HG03565 (cell line): ENCODE measurements around the gene ANKRD22.
"Not testable (repeated sequence)": the region's sequence is repeated elsewhere in the genome, so short reads cannot be mapped to it uniquely, and the experiment has no call there.

Source experiments
- ATAC-seq: cut with Tn5 transposase; IDR thresholded peaks from one replicate; pipeline ENCODE4 v1.9.1; 2021; ENCODE audit warnings: mild to moderate bottlenecking, moderate library complexity; ENCODE audit not compliant: unreplicated experiment

The ANKRD22 gene

GRCh38 chr10:88838766-88839350 lies 12.8 kb downstream of the ANKRD22 start:
- no peak for ATAC-seq

GRCh38 chr10:88837632-88838031 lies 14.0 kb downstream of the ANKRD22 start:
- ATAC-seq, result not testable (repeated sequence)

- no peak for ATAC-seq
These were observed 15.8 kb downstream of the ANKRD22 start for GRCh38 chr10:88835910-88836221.

- ATAC-seq, result peak; percentile 73
These were observed 16.3 kb downstream of the ANKRD22 start for GRCh38 chr10:88835096-88835909.

- no peak for ATAC-seq
These were observed 17.9 kb downstream of the ANKRD22 start for GRCh38 chr10:88833723-88834122.

- no peak for ATAC-seq
These were observed 18.5 kb downstream of the ANKRD22 start for GRCh38 chr10:88833156-88833555.

GRCh38 chr10:88832376-88832775 lies 19.3 kb downstream of the ANKRD22 start:
- no peak for ATAC-seq

- no peak for ATAC-seq
These were observed 19.9 kb downstream of the ANKRD22 start for GRCh38 chr10:88831709-88832108.

- no peak for ATAC-seq
These were observed 20.9 kb downstream of the ANKRD22 start for GRCh38 chr10:88830643-88831268.

- no peak for ATAC-seq
These were observed 23.3 kb downstream of the ANKRD22 start for GRCh38 chr10:88828310-88828709.

GRCh38 chr10:88827671-88828070 lies 24.0 kb downstream of the ANKRD22 start:
- ATAC-seq, result no peak

- no peak for ATAC-seq
These were observed 25.3 kb downstream of the ANKRD22 start for GRCh38 chr10:88826388-88826787.

GRCh38 chr10:88820748-88821401 lies 30.8 kb downstream of the ANKRD22 start:
- ATAC-seq, result no peak

GRCh38 chr10:88819290-88819689 lies 32.4 kb downstream of the ANKRD22 start:
- no peak for ATAC-seq

- ATAC-seq, result no peak
These were observed 38.4 kb downstream of the ANKRD22 start for GRCh38 chr10:88813200-88813599.

GRCh38 chr10:88810196-88810961 lies 41.3 kb downstream of the ANKRD22 start:
- ATAC-seq, result no peak

- ATAC-seq, result no peak
These were observed 42.0 kb downstream of the ANKRD22 start for GRCh38 chr10:88809621-88810020.

- no peak for ATAC-seq
These were observed 45.7 kb downstream of the ANKRD22 start for GRCh38 chr10:88805924-88806323.

GRCh38 chr10:88805361-88805760 lies 46.3 kb downstream of the ANKRD22 start:
- ATAC-seq, result no peak

GRCh38 chr10:88804083-88804812 lies 47.4 kb downstream of the ANKRD22 start:
- no peak for ATAC-seq
